ENCODE data around the gene CPSF2. TPM values are rescaled to one million over a fixed set of nuclear protein-coding genes. Genes with fewer than 3 reads are reported as not detected.

CPSF2 gene
- total RNA-seq, 2 experiments from 2014 or later, result 40.0 to 91.9 TPM

GRCh38 chr14:92204792-92205191 is 83.0 kb downstream of the CPSF2 start:
- H3K9me2 ChIP-seq (ENCODE audit: insufficient read depth, low read length), result no peaks in the 10 kb centered on the region
- no peak overlapping the region for H2AFZ ChIP-seq (ENCODE audit: low read length)
- TF ChIP-seq CTCF (conservative IDR thresholded peaks at IDR 0.05; ENCODE audit: low read length), result no peak
- TF ChIP-seq EZH2phosphoT487 (IDR thresholded peaks at IDR 0.05; ENCODE audit: borderline replicate concordance, low read depth, low read length), result no peak
- H3K79me2 ChIP-seq (ENCODE audit: insufficient read depth, low read depth, low read length), result no peaks in the 10 kb centered on the region
- H4K20me1 ChIP-seq (ENCODE audit: insufficient read depth, low read length), result no peaks in the 10 kb centered on the region
- POLR2A ChIA-PET, result interaction anchor here (0.5 kb wide), 1 partner anchor 316 kb away, joined by 3 read pairs; no protein-coding TSS in a partner anchor
- intact Hi-C loops (cut with micrococcal nuclease; ENCODE audit: unreplicated experiment), result no loop called here
- H3K4me1 ChIP-seq (ENCODE audit: insufficient read depth, low read length, poor library complexity, severe bottlenecking), result no peaks in the 10 kb centered on the region
- CTCF ChIA-PET (ENCODE audit: unreplicated experiment), result no interaction called here
- no TSS peak for BruUV-seq (replicated peaks)
- H3K9me3 ChIP-seq (ENCODE audit: low read length), result no peaks in the 10 kb centered on the region
- no peak overlapping the region for H3K4me3 ChIP-seq (ENCODE audit: low read depth, low read length, poor library complexity, severe bottlenecking)
- H3K36me3 ChIP-seq (ENCODE audit: insufficient read depth, low read length), result no peaks in the 10 kb centered on the region
- no peak overlapping the region for H3K4me2 ChIP-seq (ENCODE audit: low read length)
- DNase-seq (ENCODE audit: low spot score), result no peak
- no peak overlapping the region for H3K27ac ChIP-seq (ENCODE audit: low read depth, low read length, poor library complexity, severe bottlenecking)

- Histone ChIP-seq H3K79me2 (ENCODE audit: insufficient read depth, low read depth, low read length) (no peaks in the 10 kb centered on the region), H3K4me3 (ENCODE audit: low read depth, low read length, poor library complexity, severe bottlenecking) (no peak overlapping the region), H4K20me1 (ENCODE audit: insufficient read depth, low read length) (no peaks in the 10 kb centered on the region), H2AFZ (ENCODE audit: low read length) (no peak overlapping the region), H3K4me1 (ENCODE audit: insufficient read depth, low read length, poor library complexity, severe bottlenecking) (no peaks in the 10 kb centered on the region), H3K27ac (ENCODE audit: low read depth, low read length, poor library complexity, severe bottlenecking) (no peak overlapping the region), H3K36me3 (ENCODE audit: insufficient read depth, low read length) (no peaks in the 10 kb centered on the region), H3K9me3 (ENCODE audit: low read length) (no peaks in the 10 kb centered on the region), H3K4me2 (ENCODE audit: low read length) (no peak overlapping the region), H3K9me2 (ENCODE audit: insufficient read depth, low read length) (no peaks in the 10 kb centered on the region)
- intact Hi-C loops (cut with micrococcal nuclease; ENCODE audit: unreplicated experiment), result no loop called here
- ChIA-PET CTCF (ENCODE audit: unreplicated experiment) (no interaction called here), POLR2A (interaction anchor here (0.6 kb wide), 1 partner anchor 268 kb away, joined by 5 read pairs; no protein-coding TSS in a partner anchor)
- DNase-seq (ENCODE audit: low spot score), result no peak
- no peak for TF ChIP-seq EZH2phosphoT487 (IDR thresholded peaks at IDR 0.05; ENCODE audit: borderline replicate concordance, low read depth, low read length)
- TF ChIP-seq CTCF (conservative IDR thresholded peaks at IDR 0.05; ENCODE audit: low read length), result no peak
- BruUV-seq (replicated peaks), result no TSS peak
These were observed 85.5 kb downstream of the CPSF2 start for GRCh38 chr14:92207012-92207927.

- POLR2A ChIA-PET, result interaction anchor here (0.6 kb wide), 1 partner anchor 269 kb away, joined by 5 read pairs; no protein-coding TSS in a partner anchor
- H3K27ac ChIP-seq (ENCODE audit: low read depth, low read length, poor library complexity, severe bottlenecking), result no peak overlapping the region
- H3K36me3 ChIP-seq (ENCODE audit: insufficient read depth, low read length), result no peaks in the 10 kb centered on the region
- DNase-seq (ENCODE audit: low spot score), result no peak
- CTCF ChIA-PET (ENCODE audit: unreplicated experiment), result no interaction called here
- H3K9me3 ChIP-seq (ENCODE audit: low read length), result no peaks in the 10 kb centered on the region
- H4K20me1 ChIP-seq (ENCODE audit: insufficient read depth, low read length), result no peaks in the 10 kb centered on the region
- H3K9me2 ChIP-seq (ENCODE audit: insufficient read depth, low read length), result no peaks in the 10 kb centered on the region
- no peak overlapping the region for H2AFZ ChIP-seq (ENCODE audit: low read length)
- intact Hi-C loops (cut with micrococcal nuclease; ENCODE audit: unreplicated experiment), result no loop called here
- H3K79me2 ChIP-seq (ENCODE audit: insufficient read depth, low read depth, low read length), result no peaks in the 10 kb centered on the region
- no peak overlapping the region for H3K4me3 ChIP-seq (ENCODE audit: low read depth, low read length, poor library complexity, severe bottlenecking)
- H3K4me2 ChIP-seq (ENCODE audit: low read length), result no peak overlapping the region
- H3K4me1 ChIP-seq (ENCODE audit: insufficient read depth, low read length, poor library complexity, severe bottlenecking), result no peaks in the 10 kb centered on the region
- BruUV-seq (replicated peaks), result no TSS peak
- TF ChIP-seq EZH2phosphoT487 (IDR thresholded peaks at IDR 0.05; ENCODE audit: borderline replicate concordance, low read depth, low read length) (no peak), CTCF (conservative IDR thresholded peaks at IDR 0.05; ENCODE audit: low read length) (no peak)
These were observed 86.1 kb downstream of the CPSF2 start for GRCh38 chr14:92207928-92208265.
